NB4 (cell line): ENCODE measurements around the gene DCC.

Experiments
- POLR2A ChIP-seq: IDR thresholded peaks from 2 replicates; pipeline ENCODE4 v1.6.1; 2011; ENCODE audit warnings: mild to moderate bottlenecking; ENCODE audit not compliant: insufficient read length; ENCODE audit errors: extremely low read depth
- TF ChIP-seq, protein P1 (sequence below): IDR thresholded peaks from one replicate; pipeline ENCODE4 v1.5.1; 2012; ENCODE audit warnings: low read depth, low read length

DNA sequence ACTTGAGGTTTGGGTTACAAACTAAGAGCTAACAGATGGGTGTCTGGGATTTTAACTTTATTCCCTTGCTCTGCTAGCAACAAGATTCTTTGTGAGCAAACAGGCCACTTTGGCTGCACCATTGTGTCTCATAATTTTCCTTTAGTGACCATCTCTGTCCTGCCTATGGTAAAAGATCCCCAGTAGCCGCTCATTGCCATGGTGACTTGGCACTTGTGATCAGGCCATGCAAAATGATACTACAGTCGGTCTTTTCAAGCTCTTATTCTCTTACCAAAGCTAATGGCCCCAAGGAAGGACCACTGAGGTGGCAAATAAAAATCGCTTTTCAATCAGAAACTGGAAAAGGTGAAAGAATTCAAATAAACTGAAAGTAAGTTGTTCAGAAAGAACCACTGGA lies 1047.6 kb downstream of the DCC start:
- TF ChIP-seq, protein P1, sequence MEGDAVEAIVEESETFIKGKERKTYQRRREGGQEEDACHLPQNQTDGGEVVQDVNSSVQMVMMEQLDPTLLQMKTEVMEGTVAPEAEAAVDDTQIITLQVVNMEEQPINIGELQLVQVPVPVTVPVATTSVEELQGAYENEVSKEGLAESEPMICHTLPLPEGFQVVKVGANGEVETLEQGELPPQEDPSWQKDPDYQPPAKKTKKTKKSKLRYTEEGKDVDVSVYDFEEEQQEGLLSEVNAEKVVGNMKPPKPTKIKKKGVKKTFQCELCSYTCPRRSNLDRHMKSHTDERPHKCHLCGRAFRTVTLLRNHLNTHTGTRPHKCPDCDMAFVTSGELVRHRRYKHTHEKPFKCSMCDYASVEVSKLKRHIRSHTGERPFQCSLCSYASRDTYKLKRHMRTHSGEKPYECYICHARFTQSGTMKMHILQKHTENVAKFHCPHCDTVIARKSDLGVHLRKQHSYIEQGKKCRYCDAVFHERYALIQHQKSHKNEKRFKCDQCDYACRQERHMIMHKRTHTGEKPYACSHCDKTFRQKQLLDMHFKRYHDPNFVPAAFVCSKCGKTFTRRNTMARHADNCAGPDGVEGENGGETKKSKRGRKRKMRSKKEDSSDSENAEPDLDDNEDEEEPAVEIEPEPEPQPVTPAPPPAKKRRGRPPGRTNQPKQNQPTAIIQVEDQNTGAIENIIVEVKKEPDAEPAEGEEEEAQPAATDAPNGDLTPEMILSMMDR, result no peak
- TF ChIP-seq POLR2A, result no peak
